ENCODE measurements around the gene MTUS2. TPM values are rescaled to one million over a fixed set of nuclear protein-coding genes. Genes with fewer than 3 reads are reported as not detected.
A peak's percentile ranks its signal among the peaks of the same experiment; 100 is the strongest.

The MTUS2 gene
- total and polyA plus RNA-seq, 2 experiments from 2014 or later: 0.27 to 0.38 TPM

DNA sequence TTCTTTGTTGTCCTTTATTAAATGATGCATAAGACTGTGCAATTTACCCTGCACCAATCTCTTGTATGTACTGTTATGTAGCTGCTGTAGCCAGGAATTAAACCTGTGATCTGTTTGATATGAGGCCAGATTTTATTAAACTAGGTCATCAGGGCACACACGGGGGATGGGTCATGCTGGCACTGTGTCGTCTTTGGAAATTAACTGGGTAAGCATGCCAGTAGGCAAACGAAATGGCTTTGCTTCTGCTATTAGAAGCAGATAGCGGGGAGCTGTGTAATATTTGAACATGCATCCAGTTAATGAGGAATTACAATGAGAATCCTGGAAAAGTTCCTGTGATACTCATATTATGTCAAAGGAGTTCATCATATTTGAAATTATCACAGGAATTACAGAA is 23.5 kb downstream of the MTUS2 start:
- no peaks in the 10 kb centered on the region for H3K4me1 ChIP-seq (ENCODE audit: insufficient read depth)
- H3K4me3 ChIP-seq: no peak overlapping the region
- Mint-ChIP-seq H3K4me3 (no peak overlapping the region), H3K27ac (no peak overlapping the region), H3K4me1 (no peaks in the 10 kb centered on the region), H3K36me3 (ENCODE audit: low read depth) (no peaks in the 10 kb centered on the region), H3K9me3 (no peaks in the 10 kb centered on the region), H3K27me3 (ENCODE audit: insufficient read depth, low read depth, poor library complexity) (peaks cover 1% of the 10 kb centered on the region)
- H3K27ac ChIP-seq (ENCODE audit: low read depth): no peak overlapping the region
- DNase-seq (ENCODE audit: low spot score): no peak
- no peaks in the 10 kb centered on the region for H4K20me1 ChIP-seq (replicated peaks; ENCODE audit: insufficient read depth)
- H3F3A ChIP-seq (replicated peaks; ENCODE audit: low read depth): no peaks in the 10 kb centered on the region
- no peak overlapping the region for H2AFZ ChIP-seq
- no peaks in the 10 kb centered on the region for H3K9me2 ChIP-seq (ENCODE audit: insufficient read depth)
- no peak overlapping the region for H3K4me2 ChIP-seq
- no peaks in the 10 kb centered on the region for H3K27me3 ChIP-seq (ENCODE audit: insufficient read depth)
- H3K79me2 ChIP-seq (replicated peaks; ENCODE audit: insufficient read depth): no peaks in the 10 kb centered on the region
- TF ChIP-seq, protein P1, sequence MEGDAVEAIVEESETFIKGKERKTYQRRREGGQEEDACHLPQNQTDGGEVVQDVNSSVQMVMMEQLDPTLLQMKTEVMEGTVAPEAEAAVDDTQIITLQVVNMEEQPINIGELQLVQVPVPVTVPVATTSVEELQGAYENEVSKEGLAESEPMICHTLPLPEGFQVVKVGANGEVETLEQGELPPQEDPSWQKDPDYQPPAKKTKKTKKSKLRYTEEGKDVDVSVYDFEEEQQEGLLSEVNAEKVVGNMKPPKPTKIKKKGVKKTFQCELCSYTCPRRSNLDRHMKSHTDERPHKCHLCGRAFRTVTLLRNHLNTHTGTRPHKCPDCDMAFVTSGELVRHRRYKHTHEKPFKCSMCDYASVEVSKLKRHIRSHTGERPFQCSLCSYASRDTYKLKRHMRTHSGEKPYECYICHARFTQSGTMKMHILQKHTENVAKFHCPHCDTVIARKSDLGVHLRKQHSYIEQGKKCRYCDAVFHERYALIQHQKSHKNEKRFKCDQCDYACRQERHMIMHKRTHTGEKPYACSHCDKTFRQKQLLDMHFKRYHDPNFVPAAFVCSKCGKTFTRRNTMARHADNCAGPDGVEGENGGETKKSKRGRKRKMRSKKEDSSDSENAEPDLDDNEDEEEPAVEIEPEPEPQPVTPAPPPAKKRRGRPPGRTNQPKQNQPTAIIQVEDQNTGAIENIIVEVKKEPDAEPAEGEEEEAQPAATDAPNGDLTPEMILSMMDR (conservative IDR thresholded peaks at IDR 0.05; ENCODE audit: low read depth in 2 of 2): no peak
- TF ChIP-seq JUNB (IDR thresholded peaks at IDR 0.05; ENCODE audit: unreplicated experiment) (no peak), EZH2 (IDR thresholded peaks at IDR 0.05; ENCODE audit: low read depth, unreplicated experiment) (no peak), ZNF331 (CRISPR knock-in tag; IDR thresholded peaks at IDR 0.05; ENCODE audit: low read depth) (no peak), NANOG (IDR thresholded peaks at IDR 0.05; ENCODE audit: borderline replicate concordance) (no peak), STAT1 (IDR thresholded peaks at IDR 0.05; ENCODE audit: unreplicated experiment) (no peak), CREB1 (CRISPR knock-in tag; IDR thresholded peaks at IDR 0.05; ENCODE audit: low read depth) (no peak)
- TF ChIP-seq, protein P2, sequence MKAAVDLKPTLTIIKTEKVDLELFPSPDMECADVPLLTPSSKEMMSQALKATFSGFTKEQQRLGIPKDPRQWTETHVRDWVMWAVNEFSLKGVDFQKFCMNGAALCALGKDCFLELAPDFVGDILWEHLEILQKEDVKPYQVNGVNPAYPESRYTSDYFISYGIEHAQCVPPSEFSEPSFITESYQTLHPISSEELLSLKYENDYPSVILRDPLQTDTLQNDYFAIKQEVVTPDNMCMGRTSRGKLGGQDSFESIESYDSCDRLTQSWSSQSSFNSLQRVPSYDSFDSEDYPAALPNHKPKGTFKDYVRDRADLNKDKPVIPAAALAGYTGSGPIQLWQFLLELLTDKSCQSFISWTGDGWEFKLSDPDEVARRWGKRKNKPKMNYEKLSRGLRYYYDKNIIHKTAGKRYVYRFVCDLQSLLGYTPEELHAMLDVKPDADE (IDR thresholded peaks at IDR 0.05): no peak
- TF ChIP-seq, protein P3, sequence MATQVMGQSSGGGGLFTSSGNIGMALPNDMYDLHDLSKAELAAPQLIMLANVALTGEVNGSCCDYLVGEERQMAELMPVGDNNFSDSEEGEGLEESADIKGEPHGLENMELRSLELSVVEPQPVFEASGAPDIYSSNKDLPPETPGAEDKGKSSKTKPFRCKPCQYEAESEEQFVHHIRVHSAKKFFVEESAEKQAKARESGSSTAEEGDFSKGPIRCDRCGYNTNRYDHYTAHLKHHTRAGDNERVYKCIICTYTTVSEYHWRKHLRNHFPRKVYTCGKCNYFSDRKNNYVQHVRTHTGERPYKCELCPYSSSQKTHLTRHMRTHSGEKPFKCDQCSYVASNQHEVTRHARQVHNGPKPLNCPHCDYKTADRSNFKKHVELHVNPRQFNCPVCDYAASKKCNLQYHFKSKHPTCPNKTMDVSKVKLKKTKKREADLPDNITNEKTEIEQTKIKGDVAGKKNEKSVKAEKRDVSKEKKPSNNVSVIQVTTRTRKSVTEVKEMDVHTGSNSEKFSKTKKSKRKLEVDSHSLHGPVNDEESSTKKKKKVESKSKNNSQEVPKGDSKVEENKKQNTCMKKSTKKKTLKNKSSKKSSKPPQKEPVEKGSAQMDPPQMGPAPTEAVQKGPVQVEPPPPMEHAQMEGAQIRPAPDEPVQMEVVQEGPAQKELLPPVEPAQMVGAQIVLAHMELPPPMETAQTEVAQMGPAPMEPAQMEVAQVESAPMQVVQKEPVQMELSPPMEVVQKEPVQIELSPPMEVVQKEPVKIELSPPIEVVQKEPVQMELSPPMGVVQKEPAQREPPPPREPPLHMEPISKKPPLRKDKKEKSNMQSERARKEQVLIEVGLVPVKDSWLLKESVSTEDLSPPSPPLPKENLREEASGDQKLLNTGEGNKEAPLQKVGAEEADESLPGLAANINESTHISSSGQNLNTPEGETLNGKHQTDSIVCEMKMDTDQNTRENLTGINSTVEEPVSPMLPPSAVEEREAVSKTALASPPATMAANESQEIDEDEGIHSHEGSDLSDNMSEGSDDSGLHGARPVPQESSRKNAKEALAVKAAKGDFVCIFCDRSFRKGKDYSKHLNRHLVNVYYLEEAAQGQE (IDR thresholded peaks at IDR 0.05; ENCODE audit: unreplicated experiment): no peak
- no peaks in the 10 kb centered on the region for H3K36me3 ChIP-seq (ENCODE audit: insufficient read depth)
- ATAC-seq: no peak

DNA sequence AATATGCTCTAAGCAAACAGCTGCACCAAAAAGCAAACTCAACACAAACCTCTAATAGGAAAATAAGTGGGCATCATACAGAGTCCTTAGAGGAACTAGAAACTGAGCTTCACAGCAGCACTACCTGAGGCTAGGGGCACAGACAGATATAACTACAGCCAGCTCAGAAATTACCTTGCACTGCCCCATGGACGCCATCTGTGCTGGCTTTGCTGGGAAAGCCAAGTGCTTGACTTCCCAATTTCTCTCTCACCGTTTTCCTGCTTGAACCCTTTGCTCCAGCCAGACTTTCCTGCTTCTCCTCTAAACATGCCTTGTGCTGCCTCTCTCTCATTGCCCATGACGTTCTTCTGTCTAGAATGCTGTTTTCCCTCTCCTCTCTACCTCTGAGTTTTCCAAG is 29.3 kb downstream of the MTUS2 start:
- Histone ChIP-seq H3K9me2 (ENCODE audit: insufficient read depth) (no peaks in the 10 kb centered on the region), H3K36me3 (ENCODE audit: insufficient read depth) (no peaks in the 10 kb centered on the region), H3K27ac (ENCODE audit: low read depth) (no peak overlapping the region), H3F3A (replicated peaks; ENCODE audit: low read depth) (no peaks in the 10 kb centered on the region), H4K20me1 (replicated peaks; ENCODE audit: insufficient read depth) (no peaks in the 10 kb centered on the region), H3K4me3 (no peak overlapping the region), H3K4me1 (ENCODE audit: insufficient read depth) (no peaks in the 10 kb centered on the region), H3K79me2 (replicated peaks; ENCODE audit: insufficient read depth) (no peaks in the 10 kb centered on the region), H3K4me2 (no peak overlapping the region), H2AFZ (0 out of 2 replicates have a peak overlapping the region, but pooled peaks have one; percentile 18), H3K27me3 (ENCODE audit: insufficient read depth) (no peaks in the 10 kb centered on the region)
- H3K27ac Mint-ChIP-seq: no peak overlapping the region
- peaks cover 3% of the 10 kb centered on the region; the same call in 2 of the 3 replicates for H3K4me1 Mint-ChIP-seq
- ATAC-seq (no peak), DNase-seq (ENCODE audit: low spot score) (no peak)
- H3K36me3 Mint-ChIP-seq (ENCODE audit: low read depth): no peaks in the 10 kb centered on the region
- H3K9me3 Mint-ChIP-seq: no peaks in the 10 kb centered on the region
- TF ChIP-seq, protein P3 (IDR thresholded peaks at IDR 0.05; ENCODE audit: unreplicated experiment): no peak
- no peak for TF ChIP-seq ZNF114 (CRISPR knock-in tag; IDR thresholded peaks at IDR 0.05)
- H3K4me3 Mint-ChIP-seq: no peak overlapping the region
- H3K27me3 Mint-ChIP-seq (ENCODE audit: insufficient read depth, low read depth, poor library complexity): peaks cover 4% of the 10 kb centered on the region
